ENCODE data around the gene DDX42. TPM values are rescaled to one million over a fixed set of nuclear protein-coding genes. Genes with fewer than 3 reads are reported as not detected.

The DDX42 gene
- total and polyA plus RNA-seq, 2 experiments from 2014 or later = 57.8 to 101 TPM

DNA sequence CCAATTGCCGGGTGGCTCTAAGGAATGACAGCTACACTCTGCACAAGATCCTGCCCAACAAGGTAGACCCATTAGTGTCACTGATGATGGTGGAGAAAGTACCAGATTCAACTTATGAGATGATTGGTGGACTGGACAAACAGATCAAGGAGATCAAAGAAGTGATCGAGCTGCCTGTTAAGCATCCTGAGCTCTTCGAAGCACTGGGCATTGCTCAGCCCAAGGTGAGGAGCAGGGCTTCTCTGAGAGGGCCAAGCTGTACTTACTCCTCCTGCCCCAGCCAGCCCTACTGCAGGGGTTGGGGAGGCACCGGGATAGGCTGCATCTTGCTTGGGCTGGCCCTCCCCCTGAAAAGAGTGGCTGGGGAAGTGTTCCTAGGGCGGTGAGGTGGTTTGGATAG is 56.3 kb downstream of the DDX42 start:
- Histone ChIP-seq H3K27me3 (ENCODE audit: insufficient read depth) (no peaks in the 10 kb centered on the region), H3K4me1 (ENCODE audit: insufficient read depth) (peaks cover 6% of the 10 kb centered on the region; the same call in 1 of the 2 replicates), H3K9me2 (ENCODE audit: insufficient read depth) (no peaks in the 10 kb centered on the region), H3F3A (replicated peaks; ENCODE audit: low read depth) (peaks cover 13% of the 10 kb centered on the region; the same call in 1 of the 2 replicates), H4K20me1 (replicated peaks; ENCODE audit: insufficient read depth) (peaks cover 26% of the 10 kb centered on the region), H3K4me3 (no peak overlapping the region), H3K4me2 (no peak overlapping the region), H3K27ac (ENCODE audit: low read depth) (no peak overlapping the region), H3K36me3 (ENCODE audit: insufficient read depth) (peaks cover 50% of the 10 kb centered on the region), H2AFZ (no peak overlapping the region), H3K79me2 (replicated peaks; ENCODE audit: insufficient read depth) (peaks cover 36% of the 10 kb centered on the region)
- Mint-ChIP-seq H3K4me3 (no peak overlapping the region), H3K36me3 (ENCODE audit: low read depth) (peaks cover 98% of the 10 kb centered on the region), H3K27me3 (ENCODE audit: insufficient read depth, low read depth, poor library complexity) (peaks cover 28% of the 10 kb centered on the region), H3K4me1 (peaks cover 21% of the 10 kb centered on the region), H3K9me3 (no peaks in the 10 kb centered on the region), H3K27ac (no peak overlapping the region)
- no peak for DNase-seq (ENCODE audit: low spot score)
- no peak for ATAC-seq
- TF ChIP-seq EZH2 (IDR thresholded peaks at IDR 0.05; ENCODE audit: low read depth, unreplicated experiment) (no peak), POLR2AphosphoS5 (IDR thresholded peaks at IDR 0.05; ENCODE audit: low read depth) (no peak), ZNF331 (CRISPR knock-in tag; IDR thresholded peaks at IDR 0.05; ENCODE audit: low read depth) (no peak), CREB1 (CRISPR knock-in tag; IDR thresholded peaks at IDR 0.05; ENCODE audit: low read depth) (no peak), REST (IDR thresholded peaks at IDR 0.05; ENCODE audit: unreplicated experiment) (no peak), ZNF462 (CRISPR knock-in tag; IDR thresholded peaks at IDR 0.05) (no peak), NANOG (IDR thresholded peaks at IDR 0.05; ENCODE audit: borderline replicate concordance) (no peak), EZH2phosphoT487 (IDR thresholded peaks at IDR 0.05; ENCODE audit: unreplicated experiment) (no peak), STAT1 (IDR thresholded peaks at IDR 0.05; ENCODE audit: unreplicated experiment) (no peak), JUNB (IDR thresholded peaks at IDR 0.05; ENCODE audit: unreplicated experiment) (no peak), ZNF114 (CRISPR knock-in tag; IDR thresholded peaks at IDR 0.05) (no peak)
- TF ChIP-seq, protein P1, sequence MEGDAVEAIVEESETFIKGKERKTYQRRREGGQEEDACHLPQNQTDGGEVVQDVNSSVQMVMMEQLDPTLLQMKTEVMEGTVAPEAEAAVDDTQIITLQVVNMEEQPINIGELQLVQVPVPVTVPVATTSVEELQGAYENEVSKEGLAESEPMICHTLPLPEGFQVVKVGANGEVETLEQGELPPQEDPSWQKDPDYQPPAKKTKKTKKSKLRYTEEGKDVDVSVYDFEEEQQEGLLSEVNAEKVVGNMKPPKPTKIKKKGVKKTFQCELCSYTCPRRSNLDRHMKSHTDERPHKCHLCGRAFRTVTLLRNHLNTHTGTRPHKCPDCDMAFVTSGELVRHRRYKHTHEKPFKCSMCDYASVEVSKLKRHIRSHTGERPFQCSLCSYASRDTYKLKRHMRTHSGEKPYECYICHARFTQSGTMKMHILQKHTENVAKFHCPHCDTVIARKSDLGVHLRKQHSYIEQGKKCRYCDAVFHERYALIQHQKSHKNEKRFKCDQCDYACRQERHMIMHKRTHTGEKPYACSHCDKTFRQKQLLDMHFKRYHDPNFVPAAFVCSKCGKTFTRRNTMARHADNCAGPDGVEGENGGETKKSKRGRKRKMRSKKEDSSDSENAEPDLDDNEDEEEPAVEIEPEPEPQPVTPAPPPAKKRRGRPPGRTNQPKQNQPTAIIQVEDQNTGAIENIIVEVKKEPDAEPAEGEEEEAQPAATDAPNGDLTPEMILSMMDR (conservative IDR thresholded peaks at IDR 0.05; ENCODE audit: low read depth in 2 of 2) = no peak
- TF ChIP-seq, protein P2, sequence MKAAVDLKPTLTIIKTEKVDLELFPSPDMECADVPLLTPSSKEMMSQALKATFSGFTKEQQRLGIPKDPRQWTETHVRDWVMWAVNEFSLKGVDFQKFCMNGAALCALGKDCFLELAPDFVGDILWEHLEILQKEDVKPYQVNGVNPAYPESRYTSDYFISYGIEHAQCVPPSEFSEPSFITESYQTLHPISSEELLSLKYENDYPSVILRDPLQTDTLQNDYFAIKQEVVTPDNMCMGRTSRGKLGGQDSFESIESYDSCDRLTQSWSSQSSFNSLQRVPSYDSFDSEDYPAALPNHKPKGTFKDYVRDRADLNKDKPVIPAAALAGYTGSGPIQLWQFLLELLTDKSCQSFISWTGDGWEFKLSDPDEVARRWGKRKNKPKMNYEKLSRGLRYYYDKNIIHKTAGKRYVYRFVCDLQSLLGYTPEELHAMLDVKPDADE (IDR thresholded peaks at IDR 0.05) = no peak
